Measurements from ENCODE around the gene CNTNAP2.
A peak's percentile ranks its signal among the peaks of the same experiment; 100 is the strongest.

Gene CNTNAP2

GRCh38 chr7:148288592-148289151 is 2172.1 kb downstream of the CNTNAP2 start:
- TF ChIP-seq ZNF558 (tag by site-specific recombination; IDR thresholded peaks at IDR 0.05), result no peak
- no peak for TF ChIP-seq ZNF510 (tag by site-specific recombination; IDR thresholded peaks at IDR 0.05; ENCODE audit: insufficient replicate concordance)
- no peak for TF ChIP-seq ZNF214 (tag by site-specific recombination; IDR thresholded peaks at IDR 0.05; ENCODE audit: borderline replicate concordance)
- POLR2A ChIA-PET, result no interaction called here
- CTCF ChIA-PET, result interaction anchor here (1.8 kb wide), 1 partner anchor 46 kb away, joined by 4 read pairs; no protein-coding TSS in a partner anchor

GRCh38 chr7:148289630-148290029 is 2173.0 kb downstream of the CNTNAP2 start:
- no peak overlapping the region for H3K27ac ChIP-seq (ENCODE audit: extremely low read depth, low read depth, low read length)
- H3K36me3 ChIP-seq (ENCODE audit: control insufficient read depth in 2 of 2, insufficient read depth in 1 of 2, low read length in 2 of 2), result no peaks in the 10 kb centered on the region
- ChIA-PET CTCF (interaction anchor here (0.7 to 1.8 kb wide), 4 partner anchors 14 to 678 kb away, joined by 3 to 5 read pairs (median 4); no protein-coding TSS in a partner anchor), POLR2A (no interaction called here)
- no peaks in the 10 kb centered on the region for H3K9me3 ChIP-seq (ENCODE audit: control insufficient read depth, insufficient read depth, low read depth, low read length)
- no peak overlapping the region for H3K4me3 ChIP-seq (ENCODE audit: low read depth, low read length)
- H3K4me1 ChIP-seq (ENCODE audit: control insufficient read depth, insufficient read depth, low read length), result no peaks in the 10 kb centered on the region
- no peak for TF ChIP-seq REST (tag by site-specific recombination; IDR thresholded peaks at IDR 0.05)
- peak; percentile 50; the same call in 1 of the 2 replicates for TF ChIP-seq ATF2 (tag by site-specific recombination; IDR thresholded peaks at IDR 0.05; ENCODE audit: low read depth)

More at GRCh38 chr7:148288592-148289151, 2172.1 kb downstream of the CNTNAP2 start:
- Histone ChIP-seq H3K27ac (ENCODE audit: extremely low read depth, low read depth, low read length) (no peak overlapping the region), H3K4me1 (ENCODE audit: control insufficient read depth, insufficient read depth, low read length) (no peaks in the 10 kb centered on the region), H3K4me3 (ENCODE audit: low read depth, low read length) (no peak overlapping the region), H3K36me3 (ENCODE audit: control insufficient read depth in 2 of 2, insufficient read depth in 1 of 2, low read length in 2 of 2) (no peaks in the 10 kb centered on the region), H3K9me3 (ENCODE audit: control insufficient read depth, insufficient read depth, low read depth, low read length) (no peaks in the 10 kb centered on the region)

- CTCF ChIA-PET, result interaction anchor here (0.6 to 1.0 kb wide), 2 partner anchors 196 to 505 kb away, joined by 3 to 5 read pairs; no protein-coding TSS in a partner anchor
- no peaks in the 10 kb centered on the region for H3K36me3 ChIP-seq (ENCODE audit: control insufficient read depth in 2 of 2, insufficient read depth in 1 of 2, low read length in 2 of 2)
Observed at GRCh38 chr7:148290538-148290937, 2173.9 kb downstream of the CNTNAP2 start.

More at GRCh38 chr7:148290538-148290937, 2173.9 kb downstream of the CNTNAP2 start:
- Histone ChIP-seq H3K27ac (ENCODE audit: extremely low read depth, low read depth, low read length) (no peak overlapping the region), H3K4me3 (ENCODE audit: low read depth, low read length) (no peak overlapping the region), H3K4me1 (ENCODE audit: control insufficient read depth, insufficient read depth, low read length) (no peaks in the 10 kb centered on the region), H3K9me3 (ENCODE audit: control insufficient read depth, insufficient read depth, low read depth, low read length) (no peaks in the 10 kb centered on the region)
- TF ChIP-seq ZNF768 (tag by site-specific recombination; IDR thresholded peaks at IDR 0.05) (no peak), ZBTB11 (tag by site-specific recombination; conservative IDR thresholded peaks at IDR 0.05; ENCODE audit: low read depth) (no peak), SCRT2 (tag by site-specific recombination; IDR thresholded peaks at IDR 0.05) (peak; percentile 61), ZNF280C (tag by site-specific recombination; IDR thresholded peaks at IDR 0.05) (no peak), HOXD13 (CRISPR knock-in tag; IDR thresholded peaks at IDR 0.05; ENCODE audit: borderline replicate concordance) (no peak)
- POLR2A ChIA-PET, result no interaction called here
